ENCODE measurements around the gene USP17L22.
"Not testable (repeated sequence)": the region's sequence is repeated elsewhere in the genome, so short reads cannot be mapped to it uniquely, and the experiment has no call there.

Gene USP17L22

GRCh38 chr4:9267319-9267718 lies at the start of gene USP17L22:
Gene USP17L22, plus strand, starts transcription at chr4:9267619. Its CDS starts 0 bp downstream, at chr4:9267619.
- not testable (repeated sequence) for DNase-seq

- DNase-seq: not testable (repeated sequence)
Observed at GRCh38 chr4:9219852-9220251, 47.6 kb upstream of the USP17L22 start, which contains the start of gene USP17L12. Gene USP17L12, plus strand, starts transcription at chr4:9220152. Its CDS starts 0 bp downstream, at chr4:9220152.

- DNase-seq: not testable (repeated sequence)
Observed at GRCh38 chr4:9224596-9224995, 42.8 kb upstream of the USP17L22 start, which contains the start of gene USP17L13. Gene USP17L13, plus strand, starts transcription at chr4:9224896. Its CDS starts 0 bp downstream, at chr4:9224896.

GRCh38 chr4:9230249-9230648 lies 37.2 kb upstream of the USP17L22 start:
- DNase-seq: not testable (repeated sequence)

GRCh38 chr4:9234085-9234484 lies 33.3 kb upstream of the USP17L22 start, which contains the start of gene USP17L15:
Gene USP17L15, plus strand, starts transcription at chr4:9234385. Its CDS starts 0 bp downstream, at chr4:9234385.
- not testable (repeated sequence) for DNase-seq

GRCh38 chr4:9238461-9238860 lies 29.0 kb upstream of the USP17L22 start:
- DNase-seq: peak; percentile 4

- DNase-seq: not testable (repeated sequence)
Observed at GRCh38 chr4:9243579-9243978, 23.8 kb upstream of the USP17L22 start, which contains the start of gene USP17L17. Gene USP17L17, plus strand, starts transcription at chr4:9243879. Its CDS starts 0 bp downstream, at chr4:9243879.

GRCh38 chr4:9247953-9248680 lies 19.3 kb upstream of the USP17L22 start, which contains the start of gene USP17L18:
Gene USP17L18, plus strand, starts transcription at chr4:9248630. Its CDS starts 0 bp downstream, at chr4:9248630.
- DNase-seq: not testable (repeated sequence)

GRCh38 chr4:9253078-9253477 lies 14.3 kb upstream of the USP17L22 start, which contains the start of gene USP17L19:
Gene USP17L19, plus strand, starts transcription at chr4:9253378. Its CDS starts 0 bp downstream, at chr4:9253378.
- not testable (repeated sequence) for DNase-seq

- not testable (repeated sequence) for DNase-seq
Observed at GRCh38 chr4:9257824-9258223, 9.6 kb upstream of the USP17L22 start, which contains the start of gene USP17L20. Gene USP17L20, plus strand, starts transcription at chr4:9258124. Its CDS starts 0 bp downstream, at chr4:9258124.

GRCh38 chr4:9262572-9262971 lies 4.8 kb upstream of the USP17L22 start, which contains the start of gene USP17L21:
Gene USP17L21, plus strand, starts transcription at chr4:9262872. Its CDS starts 0 bp downstream, at chr4:9262872.
- DNase-seq: not testable (repeated sequence)

- not testable (repeated sequence) for DNase-seq
Observed at GRCh38 chr4:9271719-9272118, 4.3 kb downstream of the USP17L22 start.

Data from CD4-positive, alpha-beta T cell treated with Interferon gamma for 1 hour (primary cell).